HG03342 (cell line): ENCODE results near the gene ACSS1.

ENCODE experiments used
- ATAC-seq: cut with Tn5 transposase; IDR thresholded peaks from one replicate; pipeline ENCODE4 v1.9.1; 2021; ENCODE audit warnings: mild to moderate bottlenecking, moderate library complexity; ENCODE audit not compliant: unreplicated experiment

Gene ACSS1

GRCh38 chr20:24961384-24962181 is 96.4 kb downstream of the ACSS1 start:
- no peak for ATAC-seq

DNA sequence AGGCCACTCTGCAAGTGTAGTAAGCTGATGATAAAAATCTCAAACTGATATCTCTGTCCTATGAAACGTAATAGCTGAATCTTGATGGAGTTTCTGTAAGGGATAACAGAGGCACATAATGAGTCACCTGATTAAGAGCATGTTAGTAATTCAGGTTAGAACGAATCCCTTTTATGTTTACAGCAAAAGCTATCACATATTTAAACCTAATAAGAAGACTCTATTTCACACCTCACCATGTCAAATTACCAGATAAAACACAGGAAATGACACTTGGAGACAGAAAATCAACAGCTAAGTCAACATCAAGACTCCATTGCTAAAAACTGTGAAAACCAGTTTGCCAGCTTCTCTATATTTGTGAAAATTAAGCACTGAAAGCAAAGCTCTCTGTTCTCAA is 97.1 kb downstream of the ACSS1 start:
- ATAC-seq: no peak

- ATAC-seq: no peak
Measured at GRCh38 chr20:24960302-24960801, 97.6 kb downstream of the ACSS1 start.

DNA sequence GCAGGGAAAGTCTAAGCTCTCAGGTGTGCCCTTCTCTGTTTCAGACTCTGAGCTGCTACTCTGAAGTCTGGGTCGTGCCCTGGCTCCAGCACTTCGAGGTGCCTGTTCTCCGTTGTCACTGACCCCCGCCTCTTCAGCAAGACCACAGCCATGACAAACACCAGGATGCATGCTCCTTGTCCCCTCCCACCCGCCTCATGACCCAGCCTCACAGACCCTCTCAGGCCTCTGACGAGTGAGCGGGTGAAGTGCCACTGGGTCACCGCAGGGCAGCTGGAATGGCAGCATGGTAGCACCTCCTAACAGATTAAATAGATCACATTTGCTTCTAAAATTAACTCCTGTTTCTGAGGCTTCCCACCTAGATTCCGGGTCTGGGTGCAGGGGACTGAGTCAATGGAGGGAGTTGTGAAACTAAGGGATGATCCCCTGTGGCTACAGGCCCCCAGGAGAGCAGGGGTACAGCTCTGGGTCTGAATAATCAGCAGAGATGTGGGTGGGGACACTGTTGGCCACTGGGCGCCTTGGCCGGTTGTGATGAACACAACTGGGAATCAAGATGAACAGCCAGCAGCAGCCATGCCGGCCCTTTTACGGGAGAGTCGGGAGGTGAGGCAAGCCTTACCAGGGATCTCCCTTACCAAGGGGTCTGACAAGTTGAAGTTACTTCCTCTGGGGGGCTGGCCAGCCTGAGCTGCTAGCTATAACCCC is 98.2 kb downstream of the ACSS1 start:
- ATAC-seq: no peak

DNA sequence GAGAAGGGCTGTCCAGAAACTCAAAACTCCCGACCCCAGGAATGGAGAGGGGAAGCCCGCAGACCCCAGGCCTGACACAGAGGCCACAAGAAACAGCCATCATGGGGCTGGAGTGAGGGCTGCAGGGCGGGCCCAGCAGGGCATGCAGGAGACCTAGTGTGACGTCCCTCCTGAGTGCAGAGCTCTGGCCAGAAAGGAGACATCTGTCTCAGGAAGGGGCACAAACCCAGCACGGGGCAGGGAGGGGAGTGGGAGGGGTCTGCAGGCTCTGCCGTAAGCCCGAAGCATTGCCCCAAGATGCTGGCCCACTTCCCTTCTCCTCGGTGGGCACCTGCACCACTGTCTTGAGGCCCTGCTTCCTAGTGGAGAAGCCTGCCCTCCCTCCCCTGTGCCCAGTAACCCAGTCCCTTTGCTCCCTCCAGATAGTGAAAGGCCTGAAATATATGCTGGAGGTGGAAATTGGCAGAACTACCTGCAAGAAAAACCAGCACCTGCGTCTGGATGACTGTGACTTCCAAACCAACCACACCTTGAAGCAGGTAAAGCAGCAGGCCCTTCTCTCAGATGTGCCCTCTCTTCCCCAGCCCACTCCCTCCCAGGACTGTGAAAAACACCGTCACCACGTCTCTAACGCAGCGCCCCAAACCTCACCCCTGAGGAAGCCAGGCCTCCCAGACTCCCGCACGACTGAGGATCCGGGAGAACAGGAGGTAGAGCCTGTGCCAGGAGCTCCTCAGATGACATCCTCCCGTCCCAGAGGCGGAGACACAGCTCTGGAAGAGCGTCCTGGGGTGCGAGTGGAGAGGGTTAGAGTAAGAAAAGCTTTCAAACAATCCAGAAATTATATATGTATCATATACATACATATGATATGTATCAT is 99.2 kb downstream of the ACSS1 start:
- ATAC-seq: no peak

GRCh38 chr20:24957326-24958016 is 100.5 kb downstream of the ACSS1 start:
- ATAC-seq: no peak
